B cell (primary cell): ENCODE data around the gene INCA1. TPM values are rescaled to one million over a fixed set of nuclear protein-coding genes. Genes with fewer than 3 reads are reported as not detected.
A peak's percentile ranks its signal among the peaks of the same experiment; 100 is the strongest.

Experiments used
- ATAC-seq: fragments of 200-7000 bp; cut with Tn5 transposase; one replicate; pipeline ENCODE4 v1.10.0; 2021; ENCODE audit warnings: low read depth, mild to moderate bottlenecking, moderate number of reproducible peaks, moderate library complexity
- CTCF ChIA-PET: fragments of 350-600 bp; sonication (Branson Sonifier 250); formaldehyde crosslinking; loops from one replicate; lab custom pipeline; 2021; ENCODE audit warnings: antibody characterized with exemption, inconsistent platforms; lab: Charles Lee
- POLR2A ChIA-PET: fragments of 350-600 bp; sonication (Branson Sonifier 250); formaldehyde crosslinking; loops from one replicate; lab custom pipeline; 2021; ENCODE audit warnings: antibody characterized with exemption; lab: Charles Lee
- DNase-seq: peaks from one replicate; pipeline ENCODE4 v3.0.0; 2013
- H2AFZ ChIP-seq: 2 replicates; pipeline ENCODE4 v1.6.1; 2012; ENCODE audit warnings: mild to moderate bottlenecking, low read depth, low read length; ENCODE audit not compliant: insufficient read depth, poor library complexity, severe bottlenecking
- H3K27ac ChIP-seq, 2 donors: 1 replicate in 1 of 2; 2 replicates in 1 of 2; pipeline ENCODE4 v1.5.1; 2012 to 2013; ENCODE audit warnings: low read length in 2 of 2, mild to moderate bottlenecking in 2 of 2, moderate library complexity in 1 of 2
- H3K27me3 ChIP-seq, 4 experiments: fragments of 200-600 bp in 1 of 4; sonication (generic) in 1 of 4; replicated peaks in 1 of 4; 1 replicate in 2 of 4; 2 replicates in 2 of 4; pipeline versions ENCODE4 v1.6.1 to v1.7.0; 2013 to 2016; ENCODE audit warnings: low read length in 3 of 4, mild to moderate bottlenecking in 2 of 4, mixed read lengths in 1 of 4, moderate library complexity in 1 of 4; ENCODE audit not compliant: insufficient read depth in 4 of 4, control insufficient read depth in 3 of 4; ENCODE audit errors: control extremely low read depth in 1 of 4
- H3K36me3 ChIP-seq, 2 experiments: replicated peaks in 1 of 2; 1 replicate in 1 of 2; 2 replicates in 1 of 2; pipeline versions ENCODE4 v1.6.1 to v1.7.1; 2013; ENCODE audit warnings: low read length in 1 of 2; ENCODE audit not compliant: insufficient read depth in 2 of 2, control insufficient read depth in 1 of 2; ENCODE audit errors: control extremely low read depth in 1 of 2, extremely low read depth in 1 of 2
- H3K4me1 ChIP-seq, 2 donors: fragments of 200-600 bp in 1 of 2; sonication (generic) in 1 of 2; 1 replicate in 1 of 2; 2 replicates in 1 of 2; pipeline versions ENCODE4 v1.5.1 to v1.6.1; 2013 to 2017; ENCODE audit warnings: low read length in 2 of 2; ENCODE audit not compliant: control insufficient read depth in 2 of 2, insufficient read depth in 2 of 2
- H3K4me2 ChIP-seq: replicated peaks from 2 replicates; pipeline ENCODE3; 2012; ENCODE audit warnings: mild to moderate bottlenecking, low read depth, low read length; ENCODE audit not compliant: poor library complexity, severe bottlenecking
- H3K4me3 ChIP-seq, 5 experiments: fragments of 200-600 bp in 1 of 5; sonication (generic) in 1 of 5; 1 replicate in 3 of 5; 2 replicates in 2 of 5; pipeline versions ENCODE4 v1.5.1 to v1.7.0; 2011 to 2016; ENCODE audit warnings: low read length in 4 of 5, mild to moderate bottlenecking in 4 of 5, low read depth in 2 of 5, control low read depth in 1 of 5, moderate library complexity in 1 of 5; ENCODE audit not compliant: insufficient read depth in 1 of 5; ENCODE audit errors: control extremely low read depth in 1 of 5, extremely low read depth in 1 of 5
- H3K79me2 ChIP-seq: fragments of 200-600 bp; sonication (generic); one replicate; pipeline ENCODE4 v1.6.0; 2016; ENCODE audit warnings: low read length; ENCODE audit not compliant: control insufficient read depth, insufficient read depth
- H3K9ac ChIP-seq: fragments of 200-600 bp; sonication (generic); 2 replicates; pipeline ENCODE4 v1.6.1; 2017; ENCODE audit warnings: mild to moderate bottlenecking, low read length, moderate library complexity
- H3K9me3 ChIP-seq, 3 donors: one replicate each; pipeline versions ENCODE4 v1.6.1 to v1.7.1; 2013; ENCODE audit warnings: low read length in 2 of 3; ENCODE audit not compliant: control insufficient read depth in 2 of 3, insufficient read depth in 1 of 3; ENCODE audit errors: control extremely low read depth in 1 of 3
- H4K20me1 ChIP-seq: 2 replicates; pipeline ENCODE4 v1.6.0; 2012; ENCODE audit warnings: mild to moderate bottlenecking, low read length; ENCODE audit not compliant: insufficient read depth, control insufficient read depth, poor library complexity, severe bottlenecking
- H3K27ac Mint-ChIP-seq: one replicate; pipeline ENCODE4 v1.8.0; 2021; ENCODE audit warnings: mixed read lengths
- H3K27me3 Mint-ChIP-seq: one replicate; pipeline ENCODE4 v1.8.0; 2021; ENCODE audit warnings: mixed read lengths
- H3K4me1 Mint-ChIP-seq: one replicate; pipeline ENCODE4 v1.8.0; 2021; ENCODE audit warnings: mixed read lengths
- H3K4me3 Mint-ChIP-seq: one replicate; pipeline ENCODE4 v1.8.0; 2021; ENCODE audit warnings: mixed read lengths
- H3K9me3 Mint-ChIP-seq: one replicate; pipeline ENCODE4 v1.8.0; 2022; ENCODE audit warnings: mixed read lengths; ENCODE audit not compliant: insufficient read depth
- EZH2 ChIP-seq: IDR thresholded peaks from 2 replicates; pipeline ENCODE4 v1.6.1; 2012; ENCODE audit warnings: borderline replicate concordance, low read depth, mild to moderate bottlenecking, moderate library complexity, low read length; ENCODE audit not compliant: insufficient read depth, poor library complexity, severe bottlenecking
- WGBS: methylation state at CpG from one replicate; pipeline ENCODE4 v1.1.5; 2013; ENCODE audit warnings: missing lambda C conversion rate; ENCODE audit not compliant: insufficient coverage; 5-methylcytosine and 5-hydroxymethylcytosine counted together
- intact Hi-C: fragments of 100-400 bp; cut with micrococcal nuclease; formaldehyde crosslinking; loops from one replicate; pipeline ENCODE4 v1.10.0; 2022
- polyA plus RNA-seq: library from polyadenylated mRNA; depleted of rRNA; stranded (reverse); fragments of >200 nt; gene quantifications from 2 replicates; pipeline ENCODE4 v1.2.3, GENCODE V29; 2012
- total RNA-seq, 2 donors: library from RNA; stranded (reverse); fragments of 120-200 nt in 1 of 2; gene quantifications; 1 replicate in 1 of 2; 2 replicates in 1 of 2; pipeline versions ENCODE4 v1.2.3 to v1.2.4, GENCODE V29; 2013 to 2022
- TF ChIP-seq, protein P1 (sequence below): fragments of 200-600 bp; IDR thresholded peaks from one replicate; pipeline ENCODE4 v1.8.0; 2022; ENCODE audit warnings: antibody characterized with exemption, mild to moderate bottlenecking

Gene INCA1
- total and polyA plus RNA-seq, 2 donors (not counting 1 experiment from before 2014, with no cell fraction given): 0.30 to 0.60 TPM

DNA sequence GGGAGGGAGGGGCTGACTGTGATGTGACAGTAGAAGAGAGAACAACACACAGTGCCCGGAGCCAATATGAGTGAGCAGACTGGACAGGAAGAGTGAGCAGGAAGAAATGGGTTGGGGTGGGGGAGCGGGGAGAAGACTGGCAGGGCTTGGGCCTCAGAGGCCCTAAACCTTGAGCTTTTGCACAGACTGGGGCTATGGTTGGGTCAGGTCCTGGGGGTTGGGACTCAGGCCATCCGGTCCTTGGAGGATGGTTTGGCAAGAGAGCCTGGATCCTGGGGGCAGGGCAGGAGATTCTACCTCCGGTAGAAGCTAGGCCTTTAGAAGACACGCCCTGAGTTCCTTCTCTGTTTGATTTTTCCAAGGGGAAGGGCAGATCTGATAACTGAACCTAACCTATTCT, 10.9 kb downstream of the INCA1 start:
- Mint-ChIP-seq H3K4me1 (peaks cover 40% of the 10 kb centered on the region), H3K27ac (peak overlapping the region; percentile 90), H3K27me3 (no peaks in the 10 kb centered on the region), H3K4me3 (peak overlapping the region; percentile 91), H3K9me3 (no peaks in the 10 kb centered on the region)
- TF ChIP-seq, protein P1, sequence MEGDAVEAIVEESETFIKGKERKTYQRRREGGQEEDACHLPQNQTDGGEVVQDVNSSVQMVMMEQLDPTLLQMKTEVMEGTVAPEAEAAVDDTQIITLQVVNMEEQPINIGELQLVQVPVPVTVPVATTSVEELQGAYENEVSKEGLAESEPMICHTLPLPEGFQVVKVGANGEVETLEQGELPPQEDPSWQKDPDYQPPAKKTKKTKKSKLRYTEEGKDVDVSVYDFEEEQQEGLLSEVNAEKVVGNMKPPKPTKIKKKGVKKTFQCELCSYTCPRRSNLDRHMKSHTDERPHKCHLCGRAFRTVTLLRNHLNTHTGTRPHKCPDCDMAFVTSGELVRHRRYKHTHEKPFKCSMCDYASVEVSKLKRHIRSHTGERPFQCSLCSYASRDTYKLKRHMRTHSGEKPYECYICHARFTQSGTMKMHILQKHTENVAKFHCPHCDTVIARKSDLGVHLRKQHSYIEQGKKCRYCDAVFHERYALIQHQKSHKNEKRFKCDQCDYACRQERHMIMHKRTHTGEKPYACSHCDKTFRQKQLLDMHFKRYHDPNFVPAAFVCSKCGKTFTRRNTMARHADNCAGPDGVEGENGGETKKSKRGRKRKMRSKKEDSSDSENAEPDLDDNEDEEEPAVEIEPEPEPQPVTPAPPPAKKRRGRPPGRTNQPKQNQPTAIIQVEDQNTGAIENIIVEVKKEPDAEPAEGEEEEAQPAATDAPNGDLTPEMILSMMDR: no peak
- no peak for TF ChIP-seq EZH2
- H4K20me1 ChIP-seq: no peaks in the 10 kb centered on the region
- H2AFZ ChIP-seq: peak overlapping the region; percentile 96
- peaks cover 0 to 15% of the 10 kb centered on the region in 2 experiments for H3K36me3 ChIP-seq
- H3K27ac ChIP-seq: peak overlapping the region; percentile 84 to 90
- intact Hi-C loops: loop anchor here (5.0 kb wide), 1 partner anchor 126 kb away; the partner anchor contains the start of gene ZNF232
- H3K9ac ChIP-seq: peak overlapping the region; percentile 88
- DNase-seq (no peak), ATAC-seq (no peak)
- 81% methylated on average over 4 of the region's 5 CpGs for WGBS
- ChIA-PET POLR2A (interaction anchor here (1.0 to 3.1 kb wide), 5 partner anchors 11 to 77 kb away, joined by 6 to 11 read pairs (median 8); partner anchors contain the start of genes INCA1, KIF1C, RNF167 and SLC25A11), CTCF (interaction anchor here (0.7 to 5.9 kb wide), 12 partner anchors 8 to 84 kb away, joined by 3 to 35 read pairs (median 4); partner anchors contain the start of genes CHRNE, INCA1, KIF1C and RNF167)
- H3K4me2 ChIP-seq: peak overlapping the region; percentile 95
- no peaks in the 10 kb centered on the region for H3K27me3 ChIP-seq
- peaks cover 6% of the 10 kb centered on the region for H3K79me2 ChIP-seq
- H3K4me1 ChIP-seq: peaks cover 21 to 28% of the 10 kb centered on the region in 2 donors
- peak overlapping the region in 4 of 5 experiments; percentile 70 to 96 (median 82) for H3K4me3 ChIP-seq
- H3K9me3 ChIP-seq: no peaks in the 10 kb centered on the region

DNA sequence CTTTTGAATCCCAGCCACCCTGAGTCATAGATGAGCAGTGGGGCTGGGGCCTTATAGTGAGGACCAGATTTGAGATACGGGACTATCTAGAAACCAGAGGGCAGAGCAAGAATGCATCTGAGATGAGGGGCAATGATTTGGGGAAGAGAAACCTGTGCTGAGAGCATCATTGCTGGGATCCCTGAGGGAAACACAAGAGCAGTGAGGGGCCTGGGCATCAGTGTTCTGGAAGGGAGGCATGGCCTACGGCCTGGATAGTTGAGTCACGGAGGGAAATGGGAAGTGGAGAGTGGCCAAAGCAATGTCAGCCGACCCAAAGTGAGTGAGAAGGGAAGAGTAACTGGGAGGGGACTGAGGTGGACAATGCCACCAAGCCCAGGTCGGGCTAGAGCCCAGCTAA, 15.0 kb downstream of the INCA1 start:
- peaks cover 52% of the 10 kb centered on the region for H3K4me1 Mint-ChIP-seq

More for the DNA sequence above, 15.0 kb downstream of the INCA1 start:
- 94% methylated on average over 4 of the region's 5 CpGs for WGBS
- Histone ChIP-seq H3K4me1 (peaks cover 28 to 48% of the 10 kb centered on the region in 2 donors), H3K9me3 (no peaks in the 10 kb centered on the region), H4K20me1 (no peaks in the 10 kb centered on the region), H3K79me2 (peaks cover 7% of the 10 kb centered on the region), H3K27me3 (no peaks in the 10 kb centered on the region), H3K36me3 (peaks cover 0 to 34% of the 10 kb centered on the region in 2 experiments), H2AFZ (no peak overlapping the region), H3K4me3 (no peak overlapping the region), H3K9ac (no peak overlapping the region), H3K4me2 (no peak overlapping the region), H3K27ac (no peak overlapping the region)
- ChIA-PET POLR2A (interaction anchor here (0.5 kb wide), 1 partner anchor 1102 kb away, joined by 7 read pairs; no protein-coding TSS in a partner anchor), CTCF (interaction anchor here (1.1 to 1.6 kb wide), 2 partner anchors 13 to 37 kb away, joined by 4 to 5 read pairs; no protein-coding TSS in a partner anchor)
- intact Hi-C loops: loop anchor here (5.0 kb wide), 1 partner anchor 35 kb away; no protein-coding TSS in a partner anchor
- H3K27me3 Mint-ChIP-seq: no peaks in the 10 kb centered on the region
- peak overlapping the region; percentile 56 for H3K27ac Mint-ChIP-seq
- DNase-seq (no peak), ATAC-seq (no peak)
- TF ChIP-seq, protein P1: no peak
- TF ChIP-seq EZH2: no peak
- H3K4me3 Mint-ChIP-seq: no peak overlapping the region
- H3K9me3 Mint-ChIP-seq: no peaks in the 10 kb centered on the region
